ENCODE measurements around the gene USP13.

DNA sequence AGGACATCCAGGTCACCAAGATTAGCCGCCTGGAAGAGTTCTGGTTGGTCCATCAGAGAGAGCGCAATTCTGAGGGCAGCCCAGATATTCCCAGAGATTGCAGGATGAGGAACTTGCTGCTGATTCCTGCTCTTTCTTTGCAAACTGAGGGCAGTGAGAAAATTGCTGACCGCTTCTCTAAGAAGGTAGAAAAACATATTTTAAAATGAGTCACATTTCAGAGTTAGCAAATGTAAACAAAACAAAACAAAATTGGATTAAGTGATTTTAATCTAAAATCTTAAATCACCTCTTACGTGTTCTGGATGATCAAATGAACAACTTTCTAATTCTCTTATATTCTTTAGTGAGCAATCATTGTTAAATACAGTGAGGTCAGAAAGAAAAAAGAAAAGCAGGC, 149.0 kb downstream of the USP13 start:
- TF ChIP-seq, protein P1, sequence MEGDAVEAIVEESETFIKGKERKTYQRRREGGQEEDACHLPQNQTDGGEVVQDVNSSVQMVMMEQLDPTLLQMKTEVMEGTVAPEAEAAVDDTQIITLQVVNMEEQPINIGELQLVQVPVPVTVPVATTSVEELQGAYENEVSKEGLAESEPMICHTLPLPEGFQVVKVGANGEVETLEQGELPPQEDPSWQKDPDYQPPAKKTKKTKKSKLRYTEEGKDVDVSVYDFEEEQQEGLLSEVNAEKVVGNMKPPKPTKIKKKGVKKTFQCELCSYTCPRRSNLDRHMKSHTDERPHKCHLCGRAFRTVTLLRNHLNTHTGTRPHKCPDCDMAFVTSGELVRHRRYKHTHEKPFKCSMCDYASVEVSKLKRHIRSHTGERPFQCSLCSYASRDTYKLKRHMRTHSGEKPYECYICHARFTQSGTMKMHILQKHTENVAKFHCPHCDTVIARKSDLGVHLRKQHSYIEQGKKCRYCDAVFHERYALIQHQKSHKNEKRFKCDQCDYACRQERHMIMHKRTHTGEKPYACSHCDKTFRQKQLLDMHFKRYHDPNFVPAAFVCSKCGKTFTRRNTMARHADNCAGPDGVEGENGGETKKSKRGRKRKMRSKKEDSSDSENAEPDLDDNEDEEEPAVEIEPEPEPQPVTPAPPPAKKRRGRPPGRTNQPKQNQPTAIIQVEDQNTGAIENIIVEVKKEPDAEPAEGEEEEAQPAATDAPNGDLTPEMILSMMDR (IDR thresholded peaks at IDR 0.05): no peak
- no peak for TF ChIP-seq EZH2 (IDR thresholded peaks at IDR 0.05; ENCODE audit: borderline replicate concordance, insufficient read depth, low read depth, low read length, poor library complexity, severe bottlenecking)
